ENCODE results near the gene PTPN7. TPM values are rescaled to one million over a fixed set of nuclear protein-coding genes. Genes with fewer than 3 reads are reported as not detected.
"Not testable (repeated sequence)": the region's sequence is repeated elsewhere in the genome, so short reads cannot be mapped to it uniquely, and the experiment has no call there.

The PTPN7 gene
- polyA plus RNA-seq, 4 donors: 1.9 to 8.9 (median 2.8) TPM

DNA sequence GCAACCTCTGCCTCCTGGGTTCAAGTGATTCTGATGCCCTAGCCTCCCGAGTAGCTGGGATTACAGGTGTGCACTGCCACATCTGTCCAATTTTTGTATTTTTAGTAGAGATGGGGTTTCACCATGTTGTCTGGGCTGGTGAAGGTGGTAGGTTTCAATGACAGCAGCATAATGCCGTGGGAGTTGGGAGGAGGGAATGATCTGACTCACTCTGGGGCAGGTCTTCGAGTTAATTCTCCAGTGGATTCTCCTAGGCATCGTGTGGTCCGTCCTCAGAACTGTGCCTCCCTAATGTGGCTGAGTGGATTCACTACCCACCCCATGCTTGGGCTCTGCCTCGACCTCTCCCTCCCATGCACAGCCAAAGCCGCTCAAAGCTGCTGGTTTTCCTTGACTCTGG is 39.4 kb downstream of the PTPN7 start:
- peaks cover 0 to 10% (median 0%) of the 10 kb centered on the region in 3 donors for H3K4me1 ChIP-seq (ENCODE audit: control insufficient read depth in 3 of 3, insufficient read depth in 2 of 3, low read depth in 1 of 3, low read length in 2 of 3)
- FAIRE-seq (no peak), DNase-seq (no peak)
- no peak overlapping the region for H3K4me3 ChIP-seq (ENCODE audit: low read depth in 1 of 3, low read length in 3 of 3)
- H3K9me3 ChIP-seq (ENCODE audit: control insufficient read depth in 2 of 2, insufficient read depth in 1 of 2, low read depth in 1 of 2, low read length in 1 of 2): no peaks in the 10 kb centered on the region
- H3K27me3 ChIP-seq (ENCODE audit: control insufficient read depth in 3 of 3, insufficient read depth in 3 of 3, low read length in 3 of 3): no peaks in the 10 kb centered on the region
- no peaks in the 10 kb centered on the region for H3K36me3 ChIP-seq (ENCODE audit: control insufficient read depth in 3 of 3, insufficient read depth in 2 of 3, low read depth in 1 of 3, low read length in 3 of 3)
- H3K27ac ChIP-seq (ENCODE audit: low read depth in 1 of 3, low read length in 2 of 3): no peak overlapping the region
- WGBS, 3 donors: 62 to 74% (median 68%) methylated on average over 7 of the region's 7 CpGs

DNA sequence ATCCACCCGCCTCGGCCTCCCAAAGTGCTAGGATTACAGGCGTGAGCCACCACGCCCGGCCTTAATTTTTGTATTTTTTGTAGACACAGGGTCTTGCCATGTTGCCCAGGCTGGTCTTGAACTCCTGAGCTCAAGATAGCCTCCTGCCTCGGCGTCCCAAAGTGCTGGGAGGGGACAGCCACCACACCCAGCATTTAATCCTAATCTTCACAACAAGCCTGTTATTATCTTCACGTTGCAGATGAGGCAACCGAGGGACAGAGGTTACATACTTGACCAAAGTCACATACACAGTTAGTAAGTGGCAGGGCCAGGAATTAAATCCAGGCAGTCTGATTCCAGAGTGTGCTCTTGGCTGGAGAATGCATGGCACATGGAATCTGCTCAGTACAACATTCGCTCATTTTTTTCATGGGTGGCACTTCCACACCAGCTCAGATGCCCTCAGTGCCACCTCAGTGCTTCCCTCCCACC is 42.5 kb downstream of the PTPN7 start:
- peak; percentile 67 to 95 for DNase-seq
- H3K36me3 ChIP-seq (ENCODE audit: control insufficient read depth in 3 of 3, insufficient read depth in 2 of 3, low read depth in 1 of 3, low read length in 3 of 3): no peaks in the 10 kb centered on the region
- peak overlapping the region; percentile 66 to 86 (median 76) for H3K27ac ChIP-seq (ENCODE audit: low read depth in 1 of 3, low read length in 2 of 3)
- no peaks in the 10 kb centered on the region for H3K9me3 ChIP-seq (ENCODE audit: control insufficient read depth in 2 of 2, insufficient read depth in 1 of 2, low read depth in 1 of 2, low read length in 1 of 2)
- H3K27me3 ChIP-seq (ENCODE audit: control insufficient read depth in 3 of 3, insufficient read depth in 3 of 3, low read length in 3 of 3): no peaks in the 10 kb centered on the region
- 44 to 69% (median 56%) methylated on average over 10 of the region's 10 CpGs for WGBS, 3 donors
- H3K4me3 ChIP-seq (ENCODE audit: low read depth in 1 of 3, low read length in 3 of 3): no peak overlapping the region
- H3K4me1 ChIP-seq (ENCODE audit: control insufficient read depth in 3 of 3, insufficient read depth in 2 of 3, low read depth in 1 of 3, low read length in 2 of 3): peaks cover 2 to 37% (median 2%) of the 10 kb centered on the region in 3 donors
- no peak for FAIRE-seq

DNA sequence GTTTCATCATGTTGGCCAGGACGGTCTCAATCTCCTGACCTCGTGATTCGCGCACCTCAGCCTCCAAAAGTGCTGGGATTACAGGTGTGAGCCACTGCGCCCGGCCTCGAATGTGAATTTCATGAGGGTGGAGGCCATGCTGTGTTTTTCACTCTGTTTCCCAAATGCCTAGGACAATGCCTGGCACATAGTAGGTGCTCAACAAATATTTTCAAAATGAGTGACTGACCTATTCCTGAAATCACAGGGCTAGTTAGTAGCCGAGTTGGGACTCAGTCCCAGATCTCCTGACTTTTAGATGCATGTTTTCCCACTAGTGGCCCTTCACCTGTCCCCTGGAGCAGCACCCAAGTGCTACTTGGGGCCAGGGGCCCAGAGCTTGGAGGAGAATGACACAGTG is 44.1 kb downstream of the PTPN7 start:
- 91 to 95% (median 94%) methylated on average over 8 of the region's 8 CpGs for WGBS, 3 donors

DNA sequence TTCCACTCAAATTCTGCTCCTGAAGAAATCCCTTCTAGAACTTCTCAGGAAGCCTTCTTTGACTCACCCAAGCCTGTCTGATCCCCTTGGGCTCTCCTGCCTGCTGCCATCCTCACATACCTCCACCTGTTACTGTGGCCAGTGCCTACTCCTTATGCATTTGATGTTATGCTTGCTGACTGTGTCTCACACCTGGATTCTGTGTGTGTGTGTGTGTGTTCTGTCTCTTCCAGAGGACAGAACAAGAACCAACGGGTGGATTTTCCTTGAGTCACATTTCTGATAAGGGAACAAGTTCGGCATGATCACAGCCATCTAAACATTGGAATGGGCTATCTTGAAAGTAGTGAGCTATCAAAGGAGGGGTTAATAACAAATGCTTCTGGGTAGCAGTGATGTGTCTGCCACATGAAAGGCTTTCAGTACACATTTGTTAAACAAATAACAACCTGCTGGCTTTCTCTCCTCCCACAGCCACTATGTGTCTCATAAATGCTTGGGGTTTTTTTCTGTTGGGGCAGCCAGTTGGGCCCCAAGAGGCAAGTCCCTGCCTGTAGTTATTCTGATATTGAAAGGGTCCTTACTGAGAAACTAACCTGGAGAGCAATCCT is 46.6 kb downstream of the PTPN7 start:
- Histone ChIP-seq H3K27ac (ENCODE audit: low read depth in 1 of 3, low read length in 2 of 3) (peak overlapping the region; percentile 61 to 89 (median 82)), H3K9me3 (ENCODE audit: control insufficient read depth in 2 of 2, insufficient read depth in 1 of 2, low read depth in 1 of 2, low read length in 1 of 2) (no peaks in the 10 kb centered on the region), H3K27me3 (ENCODE audit: control insufficient read depth in 3 of 3, insufficient read depth in 3 of 3, low read length in 3 of 3) (no peaks in the 10 kb centered on the region), H3K36me3 (ENCODE audit: control insufficient read depth in 3 of 3, insufficient read depth in 2 of 3, low read depth in 1 of 3, low read length in 3 of 3) (no peaks in the 10 kb centered on the region), H3K4me3 (ENCODE audit: low read depth in 1 of 3, low read length in 3 of 3) (no peak overlapping the region), H3K4me1 (ENCODE audit: control insufficient read depth in 3 of 3, insufficient read depth in 2 of 3, low read depth in 1 of 3, low read length in 2 of 3) (peaks cover 6 to 58% (median 10%) of the 10 kb centered on the region in 3 donors)
- WGBS, 3 donors: 15 to 43% (median 19%) methylated on average over 2 of the region's 2 CpGs
- DNase-seq (peak in 1 of 2 donors; percentile 46), FAIRE-seq (no peak)

More for the DNA sequence above, 44.1 kb downstream of the PTPN7 start:
- H3K27me3 ChIP-seq (ENCODE audit: control insufficient read depth in 3 of 3, insufficient read depth in 3 of 3, low read length in 3 of 3): no peaks in the 10 kb centered on the region
- H3K9me3 ChIP-seq (ENCODE audit: control insufficient read depth in 2 of 2, insufficient read depth in 1 of 2, low read depth in 1 of 2, low read length in 1 of 2): no peaks in the 10 kb centered on the region
- no peak overlapping the region for H3K4me3 ChIP-seq (ENCODE audit: low read depth in 1 of 3, low read length in 3 of 3)
- DNase-seq (no peak), FAIRE-seq (no peak)
- no peaks in the 10 kb centered on the region for H3K36me3 ChIP-seq (ENCODE audit: control insufficient read depth in 3 of 3, insufficient read depth in 2 of 3, low read depth in 1 of 3, low read length in 3 of 3)
- peaks cover 2 to 39% (median 2%) of the 10 kb centered on the region in 3 donors for H3K4me1 ChIP-seq (ENCODE audit: control insufficient read depth in 3 of 3, insufficient read depth in 2 of 3, low read depth in 1 of 3, low read length in 2 of 3)
- no peak overlapping the region for H3K27ac ChIP-seq (ENCODE audit: low read depth in 1 of 3, low read length in 2 of 3)

- Histone ChIP-seq H3K4me3 (ENCODE audit: low read depth in 1 of 3, low read length in 3 of 3) (no peak overlapping the region), H3K4me1 (ENCODE audit: control insufficient read depth in 3 of 3, insufficient read depth in 2 of 3, low read depth in 1 of 3, low read length in 2 of 3) (peaks cover 6 to 60% (median 10%) of the 10 kb centered on the region in 3 donors), H3K36me3 (ENCODE audit: control insufficient read depth in 3 of 3, insufficient read depth in 2 of 3, low read depth in 1 of 3, low read length in 3 of 3) (no peaks in the 10 kb centered on the region), H3K9me3 (ENCODE audit: control insufficient read depth in 2 of 2, insufficient read depth in 1 of 2, low read depth in 1 of 2, low read length in 1 of 2) (no peaks in the 10 kb centered on the region), H3K27me3 (ENCODE audit: control insufficient read depth in 3 of 3, insufficient read depth in 3 of 3, low read length in 3 of 3) (no peaks in the 10 kb centered on the region), H3K27ac (ENCODE audit: low read depth in 1 of 3, low read length in 2 of 3) (peak overlapping the region; percentile 58 to 89 (median 82))
- FAIRE-seq (no peak), DNase-seq (peak; percentile 63 to 86)
- WGBS, 3 donors: 6 to 31% (median 25%) methylated on average over 5 of the region's 5 CpGs
Observed at GRCh38 chr1:202112859-202113689, 47.3 kb downstream of the PTPN7 start.

GRCh38 chr1:202111589-202111988 is 48.8 kb downstream of the PTPN7 start:
- WGBS, 3 donors: 55 to 80% (median 63%) methylated on average over 7 of the region's 7 CpGs
- H3K9me3 ChIP-seq (ENCODE audit: control insufficient read depth in 2 of 2, insufficient read depth in 1 of 2, low read depth in 1 of 2, low read length in 1 of 2); DNase-seq; H3K27ac ChIP-seq (ENCODE audit: low read depth in 1 of 3, low read length in 2 of 3); FAIRE-seq; H3K36me3 ChIP-seq (ENCODE audit: control insufficient read depth in 3 of 3, insufficient read depth in 2 of 3, low read depth in 1 of 3, low read length in 3 of 3); H3K27me3 ChIP-seq (ENCODE audit: control insufficient read depth in 3 of 3, insufficient read depth in 3 of 3, low read length in 3 of 3); H3K4me3 ChIP-seq (ENCODE audit: low read depth in 1 of 3, low read length in 3 of 3): not testable (repeated sequence)
- H3K4me1 ChIP-seq (ENCODE audit: control insufficient read depth in 3 of 3, insufficient read depth in 2 of 3, low read depth in 1 of 3, low read length in 2 of 3): peaks cover 6 to 70% (median 14%) of the 10 kb centered on the region in 3 donors

- Histone ChIP-seq H3K27ac (ENCODE audit: low read depth in 1 of 3, low read length in 2 of 3) (no peak overlapping the region), H3K4me3 (ENCODE audit: low read depth in 1 of 3, low read length in 3 of 3) (no peak overlapping the region), H3K36me3 (ENCODE audit: control insufficient read depth in 3 of 3, insufficient read depth in 2 of 3, low read depth in 1 of 3, low read length in 3 of 3) (no peaks in the 10 kb centered on the region), H3K4me1 (ENCODE audit: control insufficient read depth in 3 of 3, insufficient read depth in 2 of 3, low read depth in 1 of 3, low read length in 2 of 3) (peaks cover 6 to 75% (median 15%) of the 10 kb centered on the region in 3 donors), H3K27me3 (ENCODE audit: control insufficient read depth in 3 of 3, insufficient read depth in 3 of 3, low read length in 3 of 3) (no peaks in the 10 kb centered on the region), H3K9me3 (ENCODE audit: control insufficient read depth in 2 of 2, insufficient read depth in 1 of 2, low read depth in 1 of 2, low read length in 1 of 2) (no peaks in the 10 kb centered on the region)
- DNase-seq (no peak), FAIRE-seq (no peak)
- WGBS, 3 donors: 84 to 86% (median 86%) methylated on average over 3 of the region's 3 CpGs
Observed at GRCh38 chr1:202110977-202111376, 49.4 kb downstream of the PTPN7 start.

DNA sequence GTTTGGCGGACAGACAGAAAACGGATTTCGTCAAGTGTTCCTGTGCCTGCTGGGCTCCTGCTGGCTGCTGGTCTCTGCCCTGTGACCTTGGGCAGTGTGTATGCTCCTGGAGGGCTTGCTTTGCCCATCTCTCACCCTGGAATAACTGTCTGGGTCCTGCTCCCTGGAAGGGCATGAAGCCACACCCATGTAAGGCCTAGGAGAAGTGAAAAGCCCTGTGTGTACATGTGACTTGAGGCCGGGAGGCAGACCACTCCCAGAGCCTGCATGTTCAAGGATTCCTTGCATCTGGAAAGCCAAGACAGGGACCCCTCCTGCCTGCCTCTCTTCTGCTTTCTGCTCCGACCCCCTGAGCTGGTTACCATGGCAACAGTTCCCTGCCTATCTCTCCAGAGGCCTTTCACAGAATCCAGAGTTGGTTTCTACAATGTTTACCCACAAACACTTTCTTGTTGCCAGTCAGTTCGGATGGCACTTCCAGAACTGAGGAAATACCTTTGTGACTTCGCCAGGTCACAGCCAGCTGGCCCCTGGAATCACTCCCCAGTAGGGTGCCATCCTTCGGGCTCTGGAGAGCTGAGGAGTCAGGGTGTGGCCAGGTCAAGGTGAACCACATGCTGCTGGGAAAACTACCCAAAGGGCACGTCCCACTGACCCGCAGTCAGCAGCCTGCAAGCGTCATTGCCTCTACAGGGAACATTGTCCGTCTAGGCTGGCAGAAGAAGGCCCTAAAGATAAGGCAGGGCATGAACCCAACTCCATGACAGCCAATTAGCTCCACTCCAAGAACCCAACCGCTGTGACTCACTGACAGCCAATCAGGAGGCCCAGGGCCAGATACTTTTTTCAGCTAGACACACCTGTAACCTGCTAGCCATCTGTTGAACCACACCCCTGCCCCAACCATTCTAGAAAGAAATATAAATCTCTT is 52.3 kb downstream of the PTPN7 start:
- DNase-seq (peak; percentile 93 to 100), FAIRE-seq (no peak)
- Histone ChIP-seq H3K27ac (ENCODE audit: low read depth in 1 of 3, low read length in 2 of 3) (peak overlapping the region; percentile 97 to 100 (median 100)), H3K27me3 (ENCODE audit: control insufficient read depth in 3 of 3, insufficient read depth in 3 of 3, low read length in 3 of 3) (no peaks in the 10 kb centered on the region), H3K9me3 (ENCODE audit: control insufficient read depth in 2 of 2, insufficient read depth in 1 of 2, low read depth in 1 of 2, low read length in 1 of 2) (no peaks in the 10 kb centered on the region), H3K4me1 (ENCODE audit: control insufficient read depth in 3 of 3, insufficient read depth in 2 of 3, low read depth in 1 of 3, low read length in 2 of 3) (peaks cover 4 to 68% (median 13%) of the 10 kb centered on the region in 3 donors), H3K4me3 (ENCODE audit: low read depth in 1 of 3, low read length in 3 of 3) (no peak overlapping the region), H3K36me3 (ENCODE audit: control insufficient read depth in 3 of 3, insufficient read depth in 2 of 3, low read depth in 1 of 3, low read length in 3 of 3) (no peaks in the 10 kb centered on the region)
- WGBS, 3 donors: 17 to 51% (median 30%) methylated on average over 13 of the region's 13 CpGs

All from small intestine (tissue), 7 donors.